ENCODE measurements around the gene NAT10.

Gene NAT10

DNA sequence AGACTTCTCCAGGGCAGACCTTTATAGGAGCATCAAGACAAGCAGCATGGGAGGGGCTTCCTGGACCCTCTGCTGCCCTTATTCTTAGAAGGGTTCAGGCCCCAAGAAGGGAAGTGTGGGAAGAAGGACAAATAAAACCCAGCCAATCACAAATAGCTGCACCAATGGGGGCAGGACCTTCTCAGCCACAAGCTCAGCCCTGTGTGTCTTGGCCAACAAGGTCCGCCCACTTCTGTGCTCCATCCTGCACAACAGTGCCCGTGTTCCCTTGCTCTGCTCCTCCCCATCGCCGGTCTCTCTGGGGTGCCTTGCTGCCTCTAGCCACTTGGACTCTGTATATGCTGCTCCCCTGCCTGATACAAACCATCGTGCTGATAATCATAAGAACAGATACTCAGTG lies 86.1 kb downstream of the NAT10 start:
- DNase-seq = no peak

- no peak for DNase-seq
These were observed 87.3 kb downstream of the NAT10 start for GRCh38 chr11:34192481-34193401.

- DNase-seq = no peak
These were observed 89.3 kb downstream of the NAT10 start for GRCh38 chr11:34194576-34195335.

All from NCI-H1048 (cell line).